ENCODE data around the gene SYK. TPM values are rescaled to one million over a fixed set of nuclear protein-coding genes. Genes with fewer than 3 reads are reported as not detected.

Gene SYK
- total RNA-seq, 4 donors from 2014 or later, result 10.2 to 72.4 (median 25.9) TPM

DNA sequence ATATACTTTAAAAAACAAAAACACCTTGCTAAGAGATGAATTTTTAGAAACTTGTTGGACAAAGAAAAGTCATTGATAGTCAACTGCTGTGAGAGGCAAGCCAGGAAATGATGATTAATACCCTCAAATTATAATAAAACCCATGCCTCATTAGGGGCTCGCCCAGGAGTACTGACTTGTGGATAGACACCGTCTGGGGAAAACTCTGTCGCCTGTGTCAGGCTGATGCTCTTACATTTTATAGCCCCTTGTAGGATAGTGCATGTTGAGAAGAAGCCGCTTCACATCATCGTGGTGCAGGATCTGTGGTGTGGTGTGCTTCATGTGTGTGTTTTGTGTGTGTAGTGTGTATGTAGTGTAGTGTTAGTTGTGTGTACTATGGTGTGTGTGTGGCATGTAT, 39.1 kb downstream of the SYK start:
- TF ChIP-seq, protein P1, sequence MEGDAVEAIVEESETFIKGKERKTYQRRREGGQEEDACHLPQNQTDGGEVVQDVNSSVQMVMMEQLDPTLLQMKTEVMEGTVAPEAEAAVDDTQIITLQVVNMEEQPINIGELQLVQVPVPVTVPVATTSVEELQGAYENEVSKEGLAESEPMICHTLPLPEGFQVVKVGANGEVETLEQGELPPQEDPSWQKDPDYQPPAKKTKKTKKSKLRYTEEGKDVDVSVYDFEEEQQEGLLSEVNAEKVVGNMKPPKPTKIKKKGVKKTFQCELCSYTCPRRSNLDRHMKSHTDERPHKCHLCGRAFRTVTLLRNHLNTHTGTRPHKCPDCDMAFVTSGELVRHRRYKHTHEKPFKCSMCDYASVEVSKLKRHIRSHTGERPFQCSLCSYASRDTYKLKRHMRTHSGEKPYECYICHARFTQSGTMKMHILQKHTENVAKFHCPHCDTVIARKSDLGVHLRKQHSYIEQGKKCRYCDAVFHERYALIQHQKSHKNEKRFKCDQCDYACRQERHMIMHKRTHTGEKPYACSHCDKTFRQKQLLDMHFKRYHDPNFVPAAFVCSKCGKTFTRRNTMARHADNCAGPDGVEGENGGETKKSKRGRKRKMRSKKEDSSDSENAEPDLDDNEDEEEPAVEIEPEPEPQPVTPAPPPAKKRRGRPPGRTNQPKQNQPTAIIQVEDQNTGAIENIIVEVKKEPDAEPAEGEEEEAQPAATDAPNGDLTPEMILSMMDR (IDR thresholded peaks at IDR 0.05; ENCODE audit: low read depth), result no peak

DNA sequence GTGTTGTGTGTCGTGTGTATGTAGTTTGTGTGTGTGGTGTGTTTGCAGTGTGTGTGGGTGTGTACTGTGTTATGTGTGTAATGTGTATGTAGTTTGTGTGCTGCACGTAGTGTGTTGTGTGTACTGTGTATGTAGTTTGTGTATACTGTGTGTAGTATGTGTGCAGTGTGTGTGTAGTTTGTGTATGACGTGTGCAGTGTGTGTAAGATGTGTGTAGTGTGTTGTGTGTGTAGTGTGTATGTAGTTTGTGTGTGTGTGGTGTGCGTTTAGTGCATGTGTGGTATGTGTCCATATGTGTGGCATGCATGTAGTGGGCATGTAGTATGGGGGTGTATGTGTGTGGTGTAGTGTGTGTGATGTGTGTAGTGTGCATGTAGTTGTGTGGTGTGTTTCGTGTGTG, 39.6 kb downstream of the SYK start:
- TF ChIP-seq, protein P1 (IDR thresholded peaks at IDR 0.05; ENCODE audit: low read depth), result no peak

DNA sequence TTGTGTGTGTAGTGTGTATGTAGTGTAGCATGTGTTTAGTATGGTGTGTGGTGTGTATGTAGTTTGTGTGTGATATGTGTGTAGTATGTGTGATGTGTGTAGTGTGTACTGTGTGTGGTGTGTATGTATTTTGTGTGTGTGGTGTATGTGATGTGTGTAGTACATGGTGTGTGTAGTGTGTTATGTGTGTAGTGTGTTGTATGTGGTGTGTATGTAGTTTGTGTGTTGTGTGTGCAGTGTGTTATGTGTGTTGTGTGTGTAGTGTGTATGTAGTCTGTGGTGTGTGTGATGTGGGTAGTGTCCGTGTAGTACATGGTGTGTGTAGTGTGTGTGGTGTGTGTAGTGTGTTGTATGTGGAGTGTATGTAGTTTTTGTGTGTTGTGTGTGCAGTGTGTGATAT, 40.0 kb downstream of the SYK start:
- TF ChIP-seq, protein P1 (IDR thresholded peaks at IDR 0.05; ENCODE audit: low read depth), result no peak

DNA sequence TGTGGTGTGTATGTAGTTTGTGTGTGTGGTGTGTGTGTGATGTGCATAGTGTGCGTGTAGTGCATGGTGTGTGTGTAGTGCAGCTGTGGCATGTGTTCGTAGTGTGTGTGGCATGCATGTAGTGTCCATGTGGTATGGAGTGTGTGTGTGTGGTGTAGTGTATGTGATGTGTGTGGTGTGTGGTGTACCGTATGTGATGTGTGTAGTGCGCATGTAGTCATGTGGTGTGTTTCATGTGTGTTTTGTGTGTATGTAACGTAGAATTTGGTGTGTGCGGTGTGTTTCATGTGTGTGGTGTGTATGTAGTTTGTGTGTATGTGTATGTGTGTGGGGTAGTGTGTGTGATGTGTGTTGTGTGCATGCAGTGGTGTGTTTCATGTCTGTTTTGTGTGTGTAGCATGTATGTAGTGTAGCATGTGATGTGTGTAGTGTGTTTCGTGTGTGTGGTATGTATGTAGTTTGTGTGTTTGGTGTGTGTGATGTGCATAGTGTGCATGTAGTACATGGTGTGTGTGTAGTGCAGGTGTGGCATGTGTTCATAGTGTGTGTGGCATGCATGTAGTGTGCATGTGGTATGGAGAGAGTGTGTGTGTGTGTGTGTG, 40.7 kb downstream of the SYK start:
- TF ChIP-seq, protein P1 (IDR thresholded peaks at IDR 0.05; ENCODE audit: low read depth), result no peak

DNA sequence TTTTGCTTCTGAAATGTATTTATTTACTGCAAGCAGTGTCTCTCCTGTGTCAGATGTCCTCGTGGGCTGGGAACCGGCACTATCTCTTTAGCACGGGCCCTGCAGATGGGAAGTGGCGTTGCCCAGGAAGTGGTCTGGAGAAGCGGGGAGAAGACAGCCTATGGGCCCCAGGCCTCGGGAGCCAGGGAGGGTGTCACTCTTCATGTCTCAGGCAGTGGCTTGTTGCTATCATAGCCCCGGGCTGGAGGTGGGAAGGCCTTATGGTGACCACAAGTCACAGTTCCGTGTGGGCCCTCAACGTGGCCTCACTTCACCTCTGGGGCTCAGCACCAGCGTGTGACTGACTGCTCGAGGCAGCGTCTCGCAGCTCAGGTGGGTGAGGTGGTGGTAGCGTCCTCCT, 41.4 kb downstream of the SYK start:
- TF ChIP-seq, protein P1 (IDR thresholded peaks at IDR 0.05; ENCODE audit: low read depth), result no peak

DNA sequence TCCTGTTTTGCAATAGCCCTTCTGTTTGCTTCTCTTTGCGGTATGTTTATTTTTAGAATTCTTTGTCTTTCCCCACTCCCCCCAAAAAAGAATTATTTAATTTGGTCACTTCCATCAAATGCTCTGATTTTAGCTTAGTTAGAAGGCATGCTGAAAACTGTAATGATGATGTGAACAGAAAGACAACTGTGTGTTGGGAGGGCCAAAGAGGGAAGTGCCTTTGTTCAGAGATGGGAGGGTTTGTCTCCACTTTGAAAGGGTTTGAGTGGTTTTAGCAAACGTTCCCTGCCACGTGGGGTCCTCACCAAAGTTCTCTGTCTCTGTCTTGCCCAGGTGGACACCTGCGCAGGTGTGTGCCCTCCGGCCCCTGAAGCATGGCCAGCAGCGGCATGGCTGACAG, 41.9 kb downstream of the SYK start:
- TF ChIP-seq, protein P1 (IDR thresholded peaks at IDR 0.05; ENCODE audit: low read depth), result no peak

DNA sequence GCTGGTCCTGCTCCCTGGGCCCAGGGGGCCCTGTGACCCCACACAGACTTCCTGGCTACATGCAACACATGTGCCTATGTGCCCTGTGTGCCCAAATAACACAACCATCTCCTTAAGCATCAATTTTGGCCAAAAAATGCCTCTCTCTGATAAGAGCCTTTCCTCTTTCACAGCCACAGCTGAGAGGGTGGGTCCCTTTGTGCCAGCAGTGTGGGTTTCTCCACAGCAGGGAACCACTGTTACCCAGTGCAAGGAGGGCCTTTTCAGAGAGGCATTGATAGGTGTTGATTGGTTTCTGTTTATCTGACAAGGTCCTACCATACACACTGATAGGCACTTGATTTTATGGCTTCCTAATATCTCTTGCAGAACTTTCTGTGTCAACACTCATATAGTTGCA, 42.7 kb downstream of the SYK start:
- TF ChIP-seq, protein P1 (IDR thresholded peaks at IDR 0.05; ENCODE audit: low read depth), result no peak
